Astrocyte (in vitro differentiated cells and primary cell): Measurements from ENCODE around the gene AQP7. TPM values are rescaled to one million over a fixed set of nuclear protein-coding genes. Genes with fewer than 3 reads are reported as not detected.
"Not testable (repeated sequence)": the region's sequence is repeated elsewhere in the genome, so short reads cannot be mapped to it uniquely, and the experiment has no call there.

Experiments used
- DNase-seq: peaks from one replicate; pipeline ENCODE4 v3.0.0-alpha.2; 2010; ENCODE audit warnings: low read depth
- FAIRE-seq: peaks from 2 replicates; lab custom pipeline; 2011; peaks lifted over from hg19 to GRCh38; lab: Jason Lieb, UNC
- H2AFZ ChIP-seq: 2 replicates; pipeline ENCODE4 v1.6.0; 2012; ENCODE audit warnings: low read depth, low read length, inconsistent platforms
- H3K27ac ChIP-seq: 2 replicates; pipeline ENCODE4 v1.5.1; 2011; ENCODE audit warnings: low read depth, low read length, inconsistent platforms
- H3K27me3 ChIP-seq: 2 replicates; pipeline ENCODE4 v1.6.0; 2011; ENCODE audit warnings: low read length, inconsistent platforms; ENCODE audit not compliant: insufficient read depth
- H3K36me3 ChIP-seq: 2 replicates; pipeline ENCODE4 v1.5.1; 2011; ENCODE audit warnings: low read length, inconsistent platforms; ENCODE audit not compliant: insufficient read depth
- H3K4me1 ChIP-seq: 2 replicates; pipeline ENCODE4 v1.5.1; 2011; ENCODE audit warnings: low read length, inconsistent platforms; ENCODE audit not compliant: insufficient read depth
- H3K4me2 ChIP-seq: 2 replicates; pipeline ENCODE4 v1.6.0; 2012; ENCODE audit warnings: low read length, inconsistent platforms
- H3K4me3 ChIP-seq: 2 replicates; pipeline ENCODE4 v1.5.1; 2011; ENCODE audit warnings: low read depth, mild to moderate bottlenecking, low read length, inconsistent platforms; ENCODE audit not compliant: insufficient read depth
- H3K79me2 ChIP-seq: 2 replicates; pipeline ENCODE4 v1.6.0; 2012; ENCODE audit warnings: mild to moderate bottlenecking, low read length, inconsistent platforms; ENCODE audit not compliant: insufficient read depth
- H3K9ac ChIP-seq: 2 replicates; pipeline ENCODE4 v1.6.0; 2012; ENCODE audit warnings: mild to moderate bottlenecking, low read length, inconsistent platforms
- H3K9me3 ChIP-seq: 2 replicates; pipeline ENCODE4 v1.5.1; 2012; ENCODE audit warnings: low read depth, mild to moderate bottlenecking, low read length, inconsistent platforms; ENCODE audit not compliant: insufficient read depth
- H4K20me1 ChIP-seq: 2 replicates; pipeline ENCODE4 v1.6.0; 2012; ENCODE audit warnings: low read length, inconsistent platforms; ENCODE audit not compliant: insufficient read depth
- H3K27ac Mint-ChIP-seq: one replicate; pipeline ENCODE4 v1.8.0; 2021; ENCODE audit warnings: mild to moderate bottlenecking, mixed read lengths; ENCODE audit not compliant: unreplicated experiment
- H3K27me3 Mint-ChIP-seq: one replicate; pipeline ENCODE4 v1.8.0; 2021; ENCODE audit warnings: low read depth, mixed read lengths; ENCODE audit not compliant: unreplicated experiment
- H3K36me3 Mint-ChIP-seq: one replicate; pipeline ENCODE4 v1.8.0; 2021; ENCODE audit warnings: low read depth, mixed read lengths; ENCODE audit not compliant: unreplicated experiment
- H3K4me1 Mint-ChIP-seq: one replicate; pipeline ENCODE4 v1.8.0; 2021; ENCODE audit warnings: low read depth, mixed read lengths; ENCODE audit not compliant: unreplicated experiment
- H3K4me3 Mint-ChIP-seq: one replicate; pipeline ENCODE4 v1.8.0; 2021; ENCODE audit warnings: mild to moderate bottlenecking, moderate library complexity, mixed read lengths; ENCODE audit not compliant: unreplicated experiment
- H3K9me3 Mint-ChIP-seq: one replicate; pipeline ENCODE4 v1.8.0; 2021; ENCODE audit warnings: mild to moderate bottlenecking, mixed read lengths; ENCODE audit not compliant: unreplicated experiment
- total RNA-seq: library from RNA; stranded (reverse); gene quantifications from 2 replicates; pipeline ENCODE4 v1.2.1, GENCODE V29; 2021
- TF ChIP-seq, protein P1 (sequence below): IDR thresholded peaks from 2 replicates; pipeline ENCODE4 v1.5.1; 2011; ENCODE audit warnings: low read depth, mild to moderate bottlenecking, inconsistent platforms, low read length, moderate library complexity; ENCODE audit not compliant: insufficient read depth

AQP7 gene
- total RNA-seq, 1 donor from 2014 or later: 1.9 TPM

DNA sequence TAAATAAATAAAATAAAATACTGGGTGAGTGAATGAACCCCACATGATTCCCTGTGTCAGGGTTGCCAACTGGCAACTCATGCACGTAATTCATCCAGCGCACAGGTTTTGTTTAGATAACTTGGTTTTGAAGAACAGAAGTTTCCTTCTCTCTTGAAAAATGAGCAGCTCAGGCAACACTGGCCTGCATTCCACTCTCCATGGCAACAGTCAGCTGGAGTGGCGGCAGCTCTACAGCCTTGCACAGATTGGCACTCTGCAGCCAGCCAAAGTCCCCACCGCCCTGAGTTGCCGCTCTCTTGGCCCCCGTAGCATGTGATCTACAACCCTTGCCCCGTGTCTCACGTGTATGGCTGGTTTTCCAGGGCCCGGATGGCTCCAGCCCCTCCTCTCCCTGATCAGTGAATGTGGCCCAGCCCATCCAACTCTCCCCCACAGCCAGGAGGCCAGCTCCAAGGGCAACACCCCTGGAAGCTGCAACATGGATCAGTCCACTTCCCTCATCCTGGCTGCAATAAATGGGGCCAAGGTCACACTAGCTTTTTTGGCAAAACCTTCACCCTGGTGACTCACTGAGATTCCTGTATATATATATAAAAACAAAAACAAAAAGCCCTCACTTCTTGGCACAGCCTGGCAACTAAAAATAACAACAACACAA is 11.1 kb downstream of the AQP7 start:
- H3K4me3 ChIP-seq, H2AFZ ChIP-seq, H3K36me3 Mint-ChIP-seq, H3K27me3 ChIP-seq, H3K79me2 ChIP-seq, H4K20me1 ChIP-seq, H3K36me3 ChIP-seq, H3K9ac ChIP-seq, H3K27ac ChIP-seq, H3K9me3 ChIP-seq, H3K9me3 Mint-ChIP-seq, H3K27ac Mint-ChIP-seq, FAIRE-seq, H3K4me1 ChIP-seq: not testable (repeated sequence)
- peak; percentile 86 for DNase-seq
- peaks cover 15% of the 10 kb centered on the region for H3K4me1 Mint-ChIP-seq
- H3K4me2 ChIP-seq: peak overlapping the region; percentile 61
- peaks cover 27% of the 10 kb centered on the region for H3K27me3 Mint-ChIP-seq
- peak overlapping the region; percentile 14 for H3K4me3 Mint-ChIP-seq

DNA sequence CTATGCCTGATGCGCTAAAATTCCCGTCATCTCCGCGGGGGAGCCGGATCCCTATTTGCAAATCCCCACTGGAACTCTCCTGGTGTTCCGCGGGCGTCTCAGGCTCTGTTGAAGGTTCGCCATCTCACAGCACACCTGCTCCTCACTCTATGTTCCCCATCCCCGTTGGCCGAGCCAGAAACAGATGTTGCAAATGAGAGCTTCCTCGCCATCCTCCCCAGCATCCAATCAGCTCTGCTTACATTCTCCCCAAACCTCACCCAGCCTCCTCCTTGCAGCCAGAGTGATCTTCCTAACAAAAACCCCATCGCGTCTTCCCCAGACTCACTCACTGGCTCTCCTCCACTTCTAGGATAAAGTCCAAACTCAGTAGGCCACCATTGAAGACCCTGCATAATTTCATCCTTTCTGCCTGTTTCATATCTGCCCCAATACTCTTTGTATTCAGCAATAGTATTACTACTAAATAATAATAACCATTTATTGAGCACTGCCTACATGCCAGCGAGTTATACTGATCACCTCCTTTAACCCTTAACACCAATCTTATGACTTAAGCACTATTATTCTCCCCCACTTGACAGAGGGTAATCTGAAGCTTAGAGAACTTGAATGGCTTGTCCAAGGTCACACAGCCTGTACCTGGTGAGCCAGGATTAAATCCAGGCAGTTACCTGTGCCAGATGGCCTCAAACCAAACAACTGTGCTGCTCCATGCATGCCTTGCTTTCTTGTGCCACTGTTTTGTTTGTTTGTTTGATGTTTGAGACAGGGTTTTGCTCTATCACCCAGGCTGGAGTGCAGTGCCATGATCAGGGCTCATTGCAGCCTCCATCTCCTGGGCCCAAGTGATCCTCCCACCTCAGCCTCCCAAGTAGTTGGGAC is 14.0 kb downstream of the AQP7 start:
- Histone ChIP-seq H3K4me2 (no peak overlapping the region), H3K9ac (no peak overlapping the region), H3K4me3 (no peak overlapping the region), H3K79me2 (no peaks in the 10 kb centered on the region), H3K4me1 (peaks cover 5% of the 10 kb centered on the region), H3K27ac (no peak overlapping the region), H3K9me3 (no peaks in the 10 kb centered on the region), H4K20me1 (no peaks in the 10 kb centered on the region), H3K36me3 (no peaks in the 10 kb centered on the region), H2AFZ (no peak overlapping the region), H3K27me3 (no peaks in the 10 kb centered on the region)
- FAIRE-seq (no peak), DNase-seq (no peak)
- H3K36me3 Mint-ChIP-seq: no peaks in the 10 kb centered on the region
- H3K9me3 Mint-ChIP-seq: no peaks in the 10 kb centered on the region
- no peak overlapping the region for H3K4me3 Mint-ChIP-seq
- TF ChIP-seq, protein P1, sequence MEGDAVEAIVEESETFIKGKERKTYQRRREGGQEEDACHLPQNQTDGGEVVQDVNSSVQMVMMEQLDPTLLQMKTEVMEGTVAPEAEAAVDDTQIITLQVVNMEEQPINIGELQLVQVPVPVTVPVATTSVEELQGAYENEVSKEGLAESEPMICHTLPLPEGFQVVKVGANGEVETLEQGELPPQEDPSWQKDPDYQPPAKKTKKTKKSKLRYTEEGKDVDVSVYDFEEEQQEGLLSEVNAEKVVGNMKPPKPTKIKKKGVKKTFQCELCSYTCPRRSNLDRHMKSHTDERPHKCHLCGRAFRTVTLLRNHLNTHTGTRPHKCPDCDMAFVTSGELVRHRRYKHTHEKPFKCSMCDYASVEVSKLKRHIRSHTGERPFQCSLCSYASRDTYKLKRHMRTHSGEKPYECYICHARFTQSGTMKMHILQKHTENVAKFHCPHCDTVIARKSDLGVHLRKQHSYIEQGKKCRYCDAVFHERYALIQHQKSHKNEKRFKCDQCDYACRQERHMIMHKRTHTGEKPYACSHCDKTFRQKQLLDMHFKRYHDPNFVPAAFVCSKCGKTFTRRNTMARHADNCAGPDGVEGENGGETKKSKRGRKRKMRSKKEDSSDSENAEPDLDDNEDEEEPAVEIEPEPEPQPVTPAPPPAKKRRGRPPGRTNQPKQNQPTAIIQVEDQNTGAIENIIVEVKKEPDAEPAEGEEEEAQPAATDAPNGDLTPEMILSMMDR: no peak
- no peak overlapping the region for H3K27ac Mint-ChIP-seq
- peaks cover 9% of the 10 kb centered on the region for H3K4me1 Mint-ChIP-seq
- peaks cover 12% of the 10 kb centered on the region for H3K27me3 Mint-ChIP-seq

DNA sequence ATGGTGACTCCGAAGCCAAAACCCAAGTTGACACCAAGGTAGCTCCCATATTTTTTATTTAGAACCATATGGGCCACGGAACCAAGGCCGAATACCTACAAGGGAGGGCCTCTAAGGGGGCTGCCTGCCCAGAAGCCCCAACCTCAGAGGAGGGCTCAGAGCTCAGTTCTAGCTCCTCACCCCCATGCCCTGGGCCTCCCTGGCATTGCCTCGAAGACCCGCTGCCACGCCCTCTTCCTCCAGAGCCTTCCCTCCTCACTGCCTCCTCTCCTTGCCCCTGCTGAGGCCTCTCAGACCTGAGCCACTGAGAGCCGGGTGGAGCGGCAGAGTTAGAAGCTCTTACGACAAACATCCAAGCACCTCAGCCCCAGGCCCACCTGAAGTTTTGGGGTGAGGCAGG is 15.4 kb downstream of the AQP7 start:
- not testable (repeated sequence) for H3K36me3 ChIP-seq, H3K36me3 Mint-ChIP-seq, H3K27ac Mint-ChIP-seq, H4K20me1 ChIP-seq, H3K9me3 Mint-ChIP-seq, H3K4me3 Mint-ChIP-seq, H3K4me1 Mint-ChIP-seq, H3K27me3 ChIP-seq, H2AFZ ChIP-seq, FAIRE-seq, H3K4me1 ChIP-seq, H3K79me2 ChIP-seq, H3K9ac ChIP-seq, H3K4me3 ChIP-seq, DNase-seq, H3K4me2 ChIP-seq, H3K9me3 ChIP-seq, H3K27ac ChIP-seq
- peaks cover 12% of the 10 kb centered on the region for H3K27me3 Mint-ChIP-seq

GRCh38 chr9:33386641-33386996 is 15.7 kb downstream of the AQP7 start:
- FAIRE-seq, H3K4me1 Mint-ChIP-seq: not testable (repeated sequence)

DNA sequence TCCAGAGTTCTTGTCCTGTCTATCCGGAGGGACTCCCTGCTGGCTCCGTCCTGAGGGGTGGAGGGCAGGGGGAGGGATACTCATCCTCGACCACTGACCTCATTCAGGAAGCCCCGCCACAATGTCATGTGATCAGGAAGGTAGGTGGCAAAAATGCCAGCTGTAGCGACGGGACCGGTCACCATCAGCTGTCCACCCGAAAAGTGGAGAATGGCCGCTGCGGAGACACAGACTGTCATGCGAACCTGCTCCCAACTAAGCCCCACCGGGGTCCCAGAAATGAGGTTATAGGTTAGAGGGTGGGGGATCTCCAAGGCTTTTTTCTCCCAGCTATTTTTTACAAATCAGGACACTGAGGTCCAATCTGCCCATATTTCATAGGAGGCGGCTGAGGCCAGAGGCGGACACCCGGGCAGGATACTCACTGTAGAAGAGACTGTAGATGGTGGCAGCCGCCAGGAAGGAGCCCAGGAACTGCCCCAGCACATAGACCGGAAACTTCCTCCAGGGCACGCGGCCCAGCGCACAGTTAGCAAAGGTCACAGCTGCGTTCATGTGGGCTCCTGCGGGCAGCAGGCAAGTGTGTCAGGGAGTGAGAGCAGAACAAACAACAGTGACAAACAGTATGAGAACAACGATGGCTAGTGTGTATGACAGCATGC is 16.3 kb downstream of the AQP7 start:
- not testable (repeated sequence) for H3K27ac Mint-ChIP-seq, H3K36me3 ChIP-seq, H3K27me3 ChIP-seq, H3K36me3 Mint-ChIP-seq, H3K79me2 ChIP-seq, H3K4me3 ChIP-seq, H2AFZ ChIP-seq, H3K4me3 Mint-ChIP-seq, DNase-seq, H3K9ac ChIP-seq, H3K4me1 ChIP-seq, H3K4me1 Mint-ChIP-seq, H3K27ac ChIP-seq, H3K9me3 Mint-ChIP-seq, H3K9me3 ChIP-seq, FAIRE-seq, H4K20me1 ChIP-seq, H3K4me2 ChIP-seq
- H3K27me3 Mint-ChIP-seq: peaks cover 12% of the 10 kb centered on the region

More at GRCh38 chr9:33386641-33386996, 15.7 kb downstream of the AQP7 start:
- not testable (repeated sequence) for H3K9me3 ChIP-seq, H3K27me3 ChIP-seq, H3K9ac ChIP-seq, H3K27ac ChIP-seq, H3K4me1 ChIP-seq, H3K79me2 ChIP-seq, H3K4me2 ChIP-seq, H3K36me3 ChIP-seq, H3K4me3 ChIP-seq, H3K36me3 Mint-ChIP-seq, H3K4me3 Mint-ChIP-seq, H4K20me1 ChIP-seq, H3K27ac Mint-ChIP-seq, H3K9me3 Mint-ChIP-seq, H2AFZ ChIP-seq, DNase-seq
- peaks cover 12% of the 10 kb centered on the region for H3K27me3 Mint-ChIP-seq
